Measurements from ENCODE around the gene BICD2. TPM values are rescaled to one million over a fixed set of nuclear protein-coding genes. Genes with fewer than 3 reads are reported as not detected.
"Not testable (repeated sequence)": the region's sequence is repeated elsewhere in the genome, so short reads cannot be mapped to it uniquely, and the experiment has no call there.

BICD2 gene
- total and polyA plus RNA-seq, 7 donors = 5.4 to 38.5 (median 30.6) TPM

GRCh38 chr9:92807031-92807756, 42.6 kb upstream of the BICD2 start:
- Histone ChIP-seq H3K36me3 (no peaks in the 10 kb centered on the region), H3K27ac (no peak overlapping the region), H3K4me1 (peaks cover 0 to 31% (median 30%) of the 10 kb centered on the region in 4 donors), H3K9me3 (no peaks in the 10 kb centered on the region), H3K27me3 (peaks cover 34 to 94% (median 90%) of the 10 kb centered on the region in 3 donors), H3K4me3 (no peak overlapping the region)
- no peak for TF ChIP-seq POLR2AphosphoS5 (IDR thresholded peaks at IDR 0.05)
- no peak for TF ChIP-seq POLR2A (IDR thresholded peaks at IDR 0.05)
- no peak for TF ChIP-seq EP300 (IDR thresholded peaks at IDR 0.05)
- TF ChIP-seq, protein P1, sequence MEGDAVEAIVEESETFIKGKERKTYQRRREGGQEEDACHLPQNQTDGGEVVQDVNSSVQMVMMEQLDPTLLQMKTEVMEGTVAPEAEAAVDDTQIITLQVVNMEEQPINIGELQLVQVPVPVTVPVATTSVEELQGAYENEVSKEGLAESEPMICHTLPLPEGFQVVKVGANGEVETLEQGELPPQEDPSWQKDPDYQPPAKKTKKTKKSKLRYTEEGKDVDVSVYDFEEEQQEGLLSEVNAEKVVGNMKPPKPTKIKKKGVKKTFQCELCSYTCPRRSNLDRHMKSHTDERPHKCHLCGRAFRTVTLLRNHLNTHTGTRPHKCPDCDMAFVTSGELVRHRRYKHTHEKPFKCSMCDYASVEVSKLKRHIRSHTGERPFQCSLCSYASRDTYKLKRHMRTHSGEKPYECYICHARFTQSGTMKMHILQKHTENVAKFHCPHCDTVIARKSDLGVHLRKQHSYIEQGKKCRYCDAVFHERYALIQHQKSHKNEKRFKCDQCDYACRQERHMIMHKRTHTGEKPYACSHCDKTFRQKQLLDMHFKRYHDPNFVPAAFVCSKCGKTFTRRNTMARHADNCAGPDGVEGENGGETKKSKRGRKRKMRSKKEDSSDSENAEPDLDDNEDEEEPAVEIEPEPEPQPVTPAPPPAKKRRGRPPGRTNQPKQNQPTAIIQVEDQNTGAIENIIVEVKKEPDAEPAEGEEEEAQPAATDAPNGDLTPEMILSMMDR (IDR thresholded peaks at IDR 0.05) = no peak
- intact Hi-C loops (cut with DNase I) = no loop called here
- WGBS, 2 donors = 16 to 18% methylated on average over 44 of the region's 44 CpGs
- DNase-seq = no peak

GRCh38 chr9:92804727-92805126, 40.1 kb upstream of the BICD2 start:
- WGBS, 2 donors = 69 to 82% methylated on average over 6 of the region's 6 CpGs
- Histone ChIP-seq H3K36me3 (no peaks in the 10 kb centered on the region), H3K27me3 (peaks cover 26 to 87% (median 70%) of the 10 kb centered on the region in 3 donors), H3K4me1 (peaks cover 0 to 29% (median 28%) of the 10 kb centered on the region in 4 donors), H3K27ac (no peak overlapping the region), H3K4me3 (no peak overlapping the region), H3K9me3 (no peaks in the 10 kb centered on the region)
- DNase-seq = no peak
- intact Hi-C loops (cut with DNase I) = no loop called here
- TF ChIP-seq EP300 (IDR thresholded peaks at IDR 0.05) (no peak), POLR2A (IDR thresholded peaks at IDR 0.05) (no peak), POLR2AphosphoS5 (IDR thresholded peaks at IDR 0.05) (no peak)
- TF ChIP-seq, protein P1 (IDR thresholded peaks at IDR 0.05) = no peak

GRCh38 chr9:92798358-92798757, 33.7 kb upstream of the BICD2 start:
- no peak for DNase-seq
- H3K4me1 ChIP-seq = no peaks in the 10 kb centered on the region
- intact Hi-C loops (cut with DNase I) = no loop called here
- H3K9me3 ChIP-seq = no peaks in the 10 kb centered on the region
- 68 to 88% methylated on average over 11 of the region's 11 CpGs for WGBS, 2 donors
- TF ChIP-seq POLR2AphosphoS5 (IDR thresholded peaks at IDR 0.05) (no peak), POLR2A (IDR thresholded peaks at IDR 0.05) (no peak), EP300 (IDR thresholded peaks at IDR 0.05) (no peak)
- TF ChIP-seq, protein P1 (IDR thresholded peaks at IDR 0.05) = no peak
- peaks cover 0 to 56% (median 8%) of the 10 kb centered on the region in 3 donors for H3K27me3 ChIP-seq
- no peak overlapping the region for H3K27ac ChIP-seq
- H3K4me3 ChIP-seq = no peak overlapping the region
- H3K36me3 ChIP-seq = no peaks in the 10 kb centered on the region

GRCh38 chr9:92796337-92796804, 31.7 kb upstream of the BICD2 start:
- WGBS, 2 donors = 46 to 61% methylated on average over 9 of the region's 9 CpGs
- DNase-seq; H3K27ac ChIP-seq; H3K9me3 ChIP-seq; intact Hi-C loops (cut with DNase I); H3K4me1 ChIP-seq; H3K4me3 ChIP-seq; H3K36me3 ChIP-seq: not testable (repeated sequence)
- peaks cover 0 to 50% (median 4%) of the 10 kb centered on the region in 3 donors for H3K27me3 ChIP-seq

GRCh38 chr9:92795598-92796336, 31.1 kb upstream of the BICD2 start:
- H3K27me3 ChIP-seq = peaks cover 0 to 50% (median 0%) of the 10 kb centered on the region in 3 donors
- H3K4me3 ChIP-seq = no peak overlapping the region
- H3K9me3 ChIP-seq = no peaks in the 10 kb centered on the region
- 38 to 62% methylated on average over 9 of the region's 9 CpGs for WGBS, 2 donors
- H3K4me1 ChIP-seq = peaks cover 0 to 2% (median 0%) of the 10 kb centered on the region in 4 donors
- H3K27ac ChIP-seq = no peak overlapping the region
- TF ChIP-seq EP300 (IDR thresholded peaks at IDR 0.05) (no peak), POLR2A (IDR thresholded peaks at IDR 0.05) (no peak), POLR2AphosphoS5 (IDR thresholded peaks at IDR 0.05) (no peak)
- TF ChIP-seq, protein P1 (IDR thresholded peaks at IDR 0.05) = no peak
- H3K36me3 ChIP-seq = no peaks in the 10 kb centered on the region
- no peak for DNase-seq
- intact Hi-C loops (cut with DNase I) = no loop called here
